ENCODE results near the gene FBN2. TPM values are rescaled to one million over a fixed set of nuclear protein-coding genes. Genes with fewer than 3 reads are reported as not detected.

Gene FBN2
- total RNA-seq, 2 donors from 2014 or later: 1.8 to 1.9 TPM

DNA sequence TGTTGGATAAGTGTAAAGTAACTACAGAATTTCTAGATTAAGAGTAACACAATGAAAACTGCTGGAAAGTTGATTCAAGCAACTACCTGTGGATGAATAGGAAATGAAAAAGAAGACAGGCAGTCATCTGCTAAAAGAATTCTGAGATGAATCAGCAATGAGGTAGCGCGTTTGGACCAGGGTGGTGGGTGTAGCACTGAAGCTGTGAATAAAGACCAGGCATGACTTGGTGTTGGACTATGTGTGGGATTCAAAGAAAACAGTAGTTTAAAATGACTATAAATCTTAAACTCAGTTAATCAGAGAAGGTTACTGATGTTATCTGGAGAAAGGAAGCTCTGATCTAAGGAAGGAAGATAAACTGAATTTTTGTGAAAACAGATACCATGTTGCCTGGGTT, 159.8 kb downstream of the FBN2 start:
- Histone ChIP-seq H3K36me3 (no peaks in the 10 kb centered on the region), H3K9me3 (no peaks in the 10 kb centered on the region), H3K27me3 (no peaks in the 10 kb centered on the region), H3K9ac (ENCODE audit: low read depth in 2 of 2, low read length in 2 of 2) (no peak overlapping the region), H3K4me3 (no peak overlapping the region), H3K4me1 (no peaks in the 10 kb centered on the region), H3K27ac (no peak overlapping the region)
- TF ChIP-seq, protein P1, sequence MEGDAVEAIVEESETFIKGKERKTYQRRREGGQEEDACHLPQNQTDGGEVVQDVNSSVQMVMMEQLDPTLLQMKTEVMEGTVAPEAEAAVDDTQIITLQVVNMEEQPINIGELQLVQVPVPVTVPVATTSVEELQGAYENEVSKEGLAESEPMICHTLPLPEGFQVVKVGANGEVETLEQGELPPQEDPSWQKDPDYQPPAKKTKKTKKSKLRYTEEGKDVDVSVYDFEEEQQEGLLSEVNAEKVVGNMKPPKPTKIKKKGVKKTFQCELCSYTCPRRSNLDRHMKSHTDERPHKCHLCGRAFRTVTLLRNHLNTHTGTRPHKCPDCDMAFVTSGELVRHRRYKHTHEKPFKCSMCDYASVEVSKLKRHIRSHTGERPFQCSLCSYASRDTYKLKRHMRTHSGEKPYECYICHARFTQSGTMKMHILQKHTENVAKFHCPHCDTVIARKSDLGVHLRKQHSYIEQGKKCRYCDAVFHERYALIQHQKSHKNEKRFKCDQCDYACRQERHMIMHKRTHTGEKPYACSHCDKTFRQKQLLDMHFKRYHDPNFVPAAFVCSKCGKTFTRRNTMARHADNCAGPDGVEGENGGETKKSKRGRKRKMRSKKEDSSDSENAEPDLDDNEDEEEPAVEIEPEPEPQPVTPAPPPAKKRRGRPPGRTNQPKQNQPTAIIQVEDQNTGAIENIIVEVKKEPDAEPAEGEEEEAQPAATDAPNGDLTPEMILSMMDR (IDR thresholded peaks at IDR 0.05): no peak
- no peak for DNase-seq
- intact Hi-C loops (cut with DNase I): no loop called here

DNA sequence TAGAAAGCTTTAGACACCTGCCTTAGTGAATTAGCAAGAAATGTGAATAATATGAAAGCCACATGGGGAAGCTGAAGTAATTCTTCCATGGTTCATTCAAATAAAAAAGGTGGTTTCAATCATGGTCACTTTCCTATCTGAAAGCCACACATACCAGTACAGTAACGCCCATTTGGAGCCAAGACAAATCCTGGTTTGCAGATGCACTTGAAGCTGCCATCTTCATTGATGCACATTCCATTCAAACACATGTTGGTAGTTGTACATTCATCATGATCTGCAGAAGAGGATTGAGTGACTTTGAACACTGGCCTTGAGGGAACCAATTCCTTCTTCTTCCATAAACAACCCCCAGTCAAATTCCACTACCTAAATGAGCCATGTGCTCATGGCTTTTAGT, 161.5 kb downstream of the FBN2 start:
- H3K4me1 ChIP-seq: no peaks in the 10 kb centered on the region
- DNase-seq: no peak
- TF ChIP-seq, protein P1 (IDR thresholded peaks at IDR 0.05): no peak
- intact Hi-C loops (cut with DNase I): no loop called here
- no peaks in the 10 kb centered on the region for H3K27me3 ChIP-seq
- no peak overlapping the region for H3K27ac ChIP-seq
- H3K9ac ChIP-seq (ENCODE audit: low read depth in 2 of 2, low read length in 2 of 2): no peak overlapping the region
- no peaks in the 10 kb centered on the region for H3K9me3 ChIP-seq
- H3K36me3 ChIP-seq: no peaks in the 10 kb centered on the region
- H3K4me3 ChIP-seq: no peak overlapping the region

DNA sequence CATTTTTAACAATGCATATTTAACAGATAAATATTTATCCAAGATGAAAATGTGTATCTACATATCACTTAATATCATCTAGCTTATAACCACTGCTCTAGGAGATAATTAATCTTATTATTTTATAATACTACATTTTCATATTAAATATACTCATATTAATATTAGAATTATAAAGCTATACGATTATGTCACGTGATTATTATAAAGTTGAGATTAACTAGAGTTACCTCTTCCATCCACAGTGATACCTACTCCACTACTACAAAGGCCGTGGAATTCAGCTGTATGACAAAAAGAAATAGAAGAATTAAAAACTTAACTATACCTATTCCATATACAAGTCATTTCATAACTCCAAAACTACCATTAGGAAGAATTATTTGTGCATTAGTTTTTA, 171.9 kb downstream of the FBN2 start:
- Histone ChIP-seq H3K27ac (no peak overlapping the region), H3K4me1 (no peaks in the 10 kb centered on the region), H3K9me3 (no peaks in the 10 kb centered on the region), H3K27me3 (no peaks in the 10 kb centered on the region), H3K36me3 (no peaks in the 10 kb centered on the region), H3K4me3 (no peak overlapping the region), H3K9ac (ENCODE audit: low read depth in 2 of 2, low read length in 2 of 2) (no peak overlapping the region)
- intact Hi-C loops (cut with DNase I): no loop called here
- TF ChIP-seq, protein P1 (IDR thresholded peaks at IDR 0.05): no peak
- no peak for DNase-seq

DNA sequence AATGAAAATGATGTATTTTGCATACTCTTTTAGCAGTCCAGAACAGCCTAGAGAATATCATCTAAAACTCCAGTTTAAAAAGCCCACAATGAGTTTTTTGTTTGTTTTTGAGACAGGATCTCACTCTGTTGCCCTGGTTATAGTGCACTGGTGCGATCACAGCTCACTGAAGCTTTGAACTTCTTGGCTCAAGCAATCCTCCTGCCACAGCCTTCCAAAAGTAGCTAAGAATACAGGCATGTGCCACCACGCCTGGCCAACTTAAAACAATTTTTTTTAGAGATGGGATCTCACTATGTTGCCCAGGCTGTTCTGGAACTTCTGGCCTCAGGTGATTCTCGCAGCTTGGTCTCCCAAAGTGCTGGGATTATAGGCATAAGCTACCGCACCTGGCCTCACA, 175.7 kb downstream of the FBN2 start:
- no peaks in the 10 kb centered on the region for H3K27me3 ChIP-seq
- H3K4me1 ChIP-seq: no peaks in the 10 kb centered on the region
- H3K9me3 ChIP-seq: no peaks in the 10 kb centered on the region
- TF ChIP-seq, protein P1 (IDR thresholded peaks at IDR 0.05): no peak
- DNase-seq: no peak
- no peak overlapping the region for H3K4me3 ChIP-seq
- H3K9ac ChIP-seq (ENCODE audit: low read depth in 2 of 2, low read length in 2 of 2): no peak overlapping the region
- intact Hi-C loops (cut with DNase I): no loop called here
- no peaks in the 10 kb centered on the region for H3K36me3 ChIP-seq
- no peak overlapping the region for H3K27ac ChIP-seq

DNA sequence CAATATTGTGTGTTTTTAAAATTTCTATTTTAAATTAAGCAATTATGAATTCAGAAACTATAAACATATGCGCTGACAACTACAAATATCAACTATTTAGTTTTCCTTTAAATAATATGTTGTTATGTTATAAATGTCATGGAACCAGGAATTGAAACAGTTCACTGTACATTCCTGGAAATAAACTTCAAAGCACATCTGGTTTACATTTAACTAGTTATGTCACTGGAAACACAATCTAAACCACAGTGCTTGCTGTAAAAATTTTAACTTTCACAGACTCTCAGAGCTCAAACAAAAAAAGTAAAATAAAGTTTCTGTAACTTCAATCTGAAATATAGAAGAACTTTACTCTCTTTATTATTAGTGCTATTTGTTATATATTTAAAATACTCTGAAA, 179.2 kb downstream of the FBN2 start:
- Histone ChIP-seq H3K4me1 (no peaks in the 10 kb centered on the region), H3K9me3 (no peaks in the 10 kb centered on the region), H3K27ac (no peak overlapping the region), H3K9ac (ENCODE audit: low read depth in 2 of 2, low read length in 2 of 2) (no peak overlapping the region), H3K4me3 (no peak overlapping the region), H3K36me3 (no peaks in the 10 kb centered on the region), H3K27me3 (no peaks in the 10 kb centered on the region)
- intact Hi-C loops (cut with DNase I): no loop called here
- DNase-seq: no peak
- TF ChIP-seq, protein P1 (IDR thresholded peaks at IDR 0.05): no peak

DNA sequence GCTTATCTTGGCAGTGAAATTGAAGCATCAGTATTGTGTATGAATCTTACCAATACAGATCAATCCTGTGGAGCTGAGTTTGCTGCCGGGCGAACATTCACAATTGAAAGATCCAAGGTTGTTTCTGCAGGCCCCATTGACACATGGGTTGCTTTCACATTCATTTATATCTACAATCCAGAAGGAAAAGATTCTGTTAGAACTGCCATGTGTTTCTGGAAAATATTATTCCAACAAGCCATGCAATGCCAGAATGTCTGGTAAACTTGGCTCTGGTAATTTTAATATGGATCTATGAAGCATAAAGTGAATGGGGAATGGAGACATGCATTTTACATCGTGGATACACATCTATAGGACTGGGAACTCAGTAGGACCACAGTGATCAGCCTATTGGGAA, 180.8 kb downstream of the FBN2 start:
- H3K36me3 ChIP-seq: no peaks in the 10 kb centered on the region
- DNase-seq: no peak
- TF ChIP-seq, protein P1 (IDR thresholded peaks at IDR 0.05): no peak
- no peaks in the 10 kb centered on the region for H3K9me3 ChIP-seq
- no peak overlapping the region for H3K4me3 ChIP-seq
- H3K27me3 ChIP-seq: no peaks in the 10 kb centered on the region
- H3K27ac ChIP-seq: no peak overlapping the region
- no peak overlapping the region for H3K9ac ChIP-seq (ENCODE audit: low read depth in 2 of 2, low read length in 2 of 2)
- intact Hi-C loops (cut with DNase I): no loop called here
- H3K4me1 ChIP-seq: no peaks in the 10 kb centered on the region

Data from colonic mucosa (tissue), 4 donors.